ENCODE measurements around the gene ERC2. TPM values are rescaled to one million over a fixed set of nuclear protein-coding genes. Genes with fewer than 3 reads are reported as not detected.

The ERC2 gene
- total RNA-seq, 1 donor from 2014 or later, result 0.65 TPM

DNA sequence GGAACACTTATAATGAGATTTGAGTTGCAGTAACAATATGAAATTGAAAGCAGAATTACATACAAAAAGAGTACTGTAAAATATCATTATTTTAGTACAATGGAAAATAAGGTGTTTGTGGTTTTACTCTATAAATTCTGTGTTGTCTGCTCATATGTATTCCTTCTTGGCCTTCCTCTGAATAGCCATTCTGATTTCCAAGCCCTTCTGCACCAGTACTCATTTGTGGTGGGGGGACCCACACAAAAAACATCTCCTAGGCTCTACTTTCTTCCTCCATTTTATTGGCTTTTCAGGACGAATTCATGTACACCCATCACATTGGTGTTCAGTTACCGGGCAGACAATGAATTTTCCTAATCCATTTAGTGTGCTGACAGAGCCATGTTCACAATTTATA is 338.2 kb downstream of the ERC2 start:
- peaks cover 63% of the 10 kb centered on the region for H3K4me1 Mint-ChIP-seq (ENCODE audit: low read depth)
- H3K27me3 Mint-ChIP-seq (ENCODE audit: low read depth), result no peaks in the 10 kb centered on the region
- DNase-seq (ENCODE audit: low spot score), result no peak
- H3K4me3 Mint-ChIP-seq (ENCODE audit: unreplicated experiment), result no peak overlapping the region
- no peak for TF ChIP-seq CTCF (IDR thresholded peaks at IDR 0.05)
- peaks cover 4% of the 10 kb centered on the region for H3K9me3 Mint-ChIP-seq (ENCODE audit: low read depth)
- H3K27ac Mint-ChIP-seq (ENCODE audit: unreplicated experiment), result no peak overlapping the region
- peaks cover 2% of the 10 kb centered on the region for H3K36me3 Mint-ChIP-seq (ENCODE audit: low read depth)

- Mint-ChIP-seq H3K4me1 (ENCODE audit: low read depth) (peaks cover 44% of the 10 kb centered on the region), H3K36me3 (ENCODE audit: low read depth) (peaks cover 2% of the 10 kb centered on the region), H3K27ac (ENCODE audit: unreplicated experiment) (no peak overlapping the region), H3K9me3 (ENCODE audit: low read depth) (peaks cover 4% of the 10 kb centered on the region), H3K27me3 (ENCODE audit: low read depth) (no peaks in the 10 kb centered on the region), H3K4me3 (ENCODE audit: unreplicated experiment) (no peak overlapping the region)
- TF ChIP-seq CTCF (IDR thresholded peaks at IDR 0.05), result no peak
- no peak for DNase-seq (ENCODE audit: low spot score)
These were observed 341.6 kb downstream of the ERC2 start for GRCh38 chr3:56126632-56127031.

DNA sequence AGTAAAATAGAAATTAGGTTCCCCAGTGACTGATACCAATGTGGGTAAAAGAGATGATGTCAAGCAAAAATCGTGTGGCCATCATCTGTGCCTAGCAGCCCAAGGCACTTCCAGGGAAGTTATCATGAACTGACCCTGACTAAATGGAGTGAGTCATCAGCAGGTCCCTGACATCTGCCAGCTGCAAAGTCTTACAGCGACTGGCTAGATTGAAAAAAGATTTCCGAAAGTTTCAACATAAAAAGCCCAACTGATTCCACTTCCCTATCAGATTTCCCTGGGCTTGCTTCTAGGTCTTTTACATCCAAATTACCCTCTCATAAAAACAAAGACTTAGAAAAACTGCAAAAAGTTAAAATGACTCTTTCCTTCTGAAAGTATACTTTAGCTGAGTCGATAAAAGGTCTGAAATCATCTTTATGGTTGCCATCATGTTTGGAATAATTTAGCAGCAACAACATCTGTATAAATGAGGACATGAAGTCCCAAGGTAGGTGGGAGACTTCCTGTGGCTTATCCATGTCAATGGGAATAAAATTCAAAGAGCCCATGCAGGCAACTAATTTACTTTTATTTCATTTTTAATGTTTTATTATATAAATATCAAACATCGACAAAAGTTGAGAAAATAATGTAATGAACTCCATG is 342.8 kb downstream of the ERC2 start:
- no peaks in the 10 kb centered on the region for H3K27me3 Mint-ChIP-seq (ENCODE audit: low read depth)
- no peak for TF ChIP-seq CTCF (IDR thresholded peaks at IDR 0.05)
- peaks cover 4% of the 10 kb centered on the region for H3K9me3 Mint-ChIP-seq (ENCODE audit: low read depth)
- peaks cover 32% of the 10 kb centered on the region for H3K4me1 Mint-ChIP-seq (ENCODE audit: low read depth)
- peaks cover 2% of the 10 kb centered on the region for H3K36me3 Mint-ChIP-seq (ENCODE audit: low read depth)
- H3K27ac Mint-ChIP-seq (ENCODE audit: unreplicated experiment), result peak overlapping the region; percentile 92
- H3K4me3 Mint-ChIP-seq (ENCODE audit: unreplicated experiment), result peak overlapping the region; percentile 37
- no peak for DNase-seq (ENCODE audit: low spot score)

- Mint-ChIP-seq H3K9me3 (ENCODE audit: low read depth) (peaks cover 4% of the 10 kb centered on the region), H3K27ac (ENCODE audit: unreplicated experiment) (no peak overlapping the region), H3K27me3 (ENCODE audit: low read depth) (no peaks in the 10 kb centered on the region), H3K4me3 (ENCODE audit: unreplicated experiment) (no peak overlapping the region), H3K4me1 (ENCODE audit: low read depth) (peaks cover 31% of the 10 kb centered on the region), H3K36me3 (ENCODE audit: low read depth) (peaks cover 2% of the 10 kb centered on the region)
- no peak for TF ChIP-seq CTCF (IDR thresholded peaks at IDR 0.05)
- no peak for DNase-seq (ENCODE audit: low spot score)
These were observed 343.7 kb downstream of the ERC2 start for GRCh38 chr3:56124546-56124945.

DNA sequence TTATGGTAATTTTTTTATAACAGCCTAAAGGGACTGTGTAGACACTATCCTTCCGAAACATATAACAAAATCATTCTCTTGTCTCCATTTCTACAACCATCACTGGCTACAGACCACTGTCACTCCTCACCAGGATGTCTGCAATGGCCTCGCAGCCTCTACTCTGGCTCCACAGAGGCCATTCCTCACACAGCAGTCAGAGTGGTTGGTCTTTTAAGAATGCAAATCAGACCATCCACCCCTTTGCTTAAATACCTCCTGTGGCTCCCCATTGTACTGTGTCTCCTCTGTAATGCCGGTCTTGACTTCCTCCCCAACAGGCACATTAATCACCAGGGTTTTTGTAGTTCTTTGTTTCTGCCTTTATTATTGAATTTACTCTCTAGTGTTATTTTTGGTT is 344.8 kb downstream of the ERC2 start:
- H3K4me1 Mint-ChIP-seq (ENCODE audit: low read depth), result peaks cover 21% of the 10 kb centered on the region
- no peak overlapping the region for H3K4me3 Mint-ChIP-seq (ENCODE audit: unreplicated experiment)
- no peak overlapping the region for H3K27ac Mint-ChIP-seq (ENCODE audit: unreplicated experiment)
- no peak for DNase-seq (ENCODE audit: low spot score)
- no peaks in the 10 kb centered on the region for H3K27me3 Mint-ChIP-seq (ENCODE audit: low read depth)
- peaks cover 2% of the 10 kb centered on the region for H3K36me3 Mint-ChIP-seq (ENCODE audit: low read depth)
- H3K9me3 Mint-ChIP-seq (ENCODE audit: low read depth), result peaks cover 4% of the 10 kb centered on the region
- TF ChIP-seq CTCF (IDR thresholded peaks at IDR 0.05), result no peak

Measured in chondrocyte (in vitro differentiated cells).